H9 (cell line): Measurements from ENCODE around the gene NCLN. TPM values are rescaled to one million over a fixed set of nuclear protein-coding genes. Genes with fewer than 3 reads are reported as not detected.

Experiments used
- DNase-seq: peaks from one replicate; pipeline ENCODE4 v3.0.0-alpha.2; 2017
- H2AFZ ChIP-seq: one replicate; pipeline ENCODE4 v1.6.1; 2013; ENCODE audit warnings: mild to moderate bottlenecking, low read length, control low read depth, moderate library complexity
- H2AK5ac ChIP-seq: 2 replicates; pipeline ENCODE4 v1.6.1; 2013; ENCODE audit warnings: low read length, control low read depth, mixed read lengths; ENCODE audit not compliant: insufficient read length
- H2BK120ac ChIP-seq: one replicate; pipeline ENCODE4 v1.6.1; 2013; ENCODE audit warnings: low read depth, mild to moderate bottlenecking, low read length, control low read depth, inconsistent platforms; ENCODE audit not compliant: poor library complexity, severe bottlenecking
- H2BK12ac ChIP-seq: 2 replicates; pipeline ENCODE4 v1.6.1; 2013; ENCODE audit warnings: low read length, control low read depth, mixed read lengths, low read depth; ENCODE audit not compliant: insufficient read length
- H2BK15ac ChIP-seq: 2 replicates; pipeline ENCODE4 v1.6.1; 2013; ENCODE audit warnings: low read depth, low read length, control low read depth
- H2BK20ac ChIP-seq: one replicate; pipeline ENCODE4 v1.6.1; 2013; ENCODE audit warnings: low read depth, mild to moderate bottlenecking, low read length, control low read depth, inconsistent platforms; ENCODE audit not compliant: poor library complexity, severe bottlenecking
- H2BK5ac ChIP-seq: 2 replicates; pipeline ENCODE4 v1.6.1; 2013; ENCODE audit warnings: low read length, control low read depth, mixed read lengths; ENCODE audit not compliant: insufficient read length
- H3K14ac ChIP-seq: 2 replicates; pipeline ENCODE4 v1.6.1; 2013; ENCODE audit warnings: low read length, control low read depth; ENCODE audit not compliant: insufficient read depth
- H3K18ac ChIP-seq: 2 replicates; pipeline ENCODE4 v1.6.1; 2013; ENCODE audit warnings: low read depth, mild to moderate bottlenecking, mixed read lengths, low read length, control low read depth; ENCODE audit not compliant: insufficient read length
- H3K23ac ChIP-seq: 2 replicates; pipeline ENCODE4 v1.6.1; 2013; ENCODE audit warnings: low read length, control low read depth, mixed read lengths, low read depth; ENCODE audit not compliant: insufficient read length
- H3K23me2 ChIP-seq: 2 replicates; pipeline ENCODE4 v1.6.1; 2013; ENCODE audit warnings: low read depth, mild to moderate bottlenecking, mixed read lengths, low read length, control low read depth; ENCODE audit not compliant: insufficient read length, poor library complexity, severe bottlenecking
- H3K27ac ChIP-seq: 2 replicates; pipeline ENCODE4 v1.5.1; 2013; ENCODE audit warnings: low read length, control low read depth, mixed read lengths, low read depth; ENCODE audit not compliant: insufficient read length
- H3K27me3 ChIP-seq: 2 replicates; pipeline ENCODE4 v1.6.1; 2013; ENCODE audit warnings: low read length, control low read depth, inconsistent platforms; ENCODE audit not compliant: insufficient read depth
- H3K4ac ChIP-seq: 2 replicates; pipeline ENCODE4 v1.6.1; 2013; ENCODE audit warnings: low read depth, mild to moderate bottlenecking, control low read depth, inconsistent platforms, low read length, moderate library complexity
- H3K4me1 ChIP-seq: 2 replicates; pipeline ENCODE4 v1.6.1; 2013; ENCODE audit warnings: low read length, control low read depth, inconsistent platforms; ENCODE audit not compliant: insufficient read depth
- H3K4me2 ChIP-seq: 2 replicates; pipeline ENCODE4 v1.6.1; 2013; ENCODE audit warnings: low read length, control low read depth, mixed read lengths; ENCODE audit not compliant: insufficient read length, insufficient read depth
- H3K56ac ChIP-seq: 2 replicates; pipeline ENCODE4 v1.6.1; 2013; ENCODE audit warnings: low read depth, mild to moderate bottlenecking, mixed read lengths, low read length, control low read depth; ENCODE audit not compliant: insufficient read length
- H3K79me1 ChIP-seq: 2 replicates; pipeline ENCODE4 v1.6.1; 2013; ENCODE audit warnings: low read depth, mild to moderate bottlenecking, moderate library complexity, low read length, control low read depth, inconsistent platforms; ENCODE audit not compliant: insufficient read depth, poor library complexity, severe bottlenecking
- H3K79me2 ChIP-seq: 2 replicates; pipeline ENCODE4 v1.6.1; 2013; ENCODE audit warnings: low read length, control low read depth, inconsistent platforms; ENCODE audit not compliant: insufficient read depth
- H3K9ac ChIP-seq: 2 replicates; pipeline ENCODE4 v1.6.1; 2013; ENCODE audit warnings: low read length, control low read depth, mixed read lengths; ENCODE audit not compliant: insufficient read length; ENCODE audit errors: extremely low read depth
- H3K9me3 ChIP-seq: one replicate; pipeline ENCODE4 v1.6.1; 2013; ENCODE audit warnings: low read depth, low read length, inconsistent platforms; ENCODE audit not compliant: control insufficient read depth
- H3T11ph ChIP-seq: one replicate; pipeline ENCODE4 v1.6.1; 2013; ENCODE audit warnings: mild to moderate bottlenecking, low read length, control low read depth, inconsistent platforms
- H4K20me1 ChIP-seq: one replicate; pipeline ENCODE4 v1.6.1; 2013; ENCODE audit not compliant: control insufficient read depth, insufficient read length, insufficient read depth
- H4K5ac ChIP-seq: 2 replicates; pipeline ENCODE4 v1.6.1; 2013; ENCODE audit warnings: low read depth, mild to moderate bottlenecking, mixed read lengths, low read length, control low read depth; ENCODE audit not compliant: insufficient read length
- H4K8ac ChIP-seq: replicated peaks from 2 replicates; pipeline ENCODE4 v1.6.1; 2013; ENCODE audit warnings: low read length, control low read depth, mixed read lengths, low read depth; ENCODE audit not compliant: insufficient read length
- H4K91ac ChIP-seq: 2 replicates; pipeline ENCODE4 v1.6.1; 2013; ENCODE audit warnings: low read depth, mild to moderate bottlenecking, moderate library complexity, mixed read lengths, low read length, control low read depth; ENCODE audit not compliant: insufficient read length
- H3K27ac Mint-ChIP-seq, 3 experiments: 2 replicates in 2 of 3; 3 replicates in 1 of 3; pipeline ENCODE4 v1.8.0; 2020 to 2021; ENCODE audit warnings: mixed read lengths in 3 of 3, mild to moderate bottlenecking in 1 of 3, moderate library complexity in 1 of 3
- H3K27me3 Mint-ChIP-seq: 2 replicates; pipeline ENCODE4 v1.8.0; 2021; ENCODE audit warnings: low read depth, mild to moderate bottlenecking, moderate library complexity, mixed read lengths
- H3K36me3 Mint-ChIP-seq, 3 experiments: 2 replicates in 2 of 3; 3 replicates in 1 of 3; pipeline ENCODE4 v1.8.0; 2020 to 2021; ENCODE audit warnings: low read depth in 3 of 3, mixed read lengths in 3 of 3; ENCODE audit not compliant: insufficient read depth in 1 of 3
- H3K4me1 Mint-ChIP-seq, 2 experiments: 2 replicates each; pipeline ENCODE4 v1.8.0; 2020; ENCODE audit warnings: mixed read lengths in 2 of 2
- H3K4me3 Mint-ChIP-seq, 2 experiments: 2 replicates in 1 of 2; 3 replicates in 1 of 2; pipeline ENCODE4 v1.8.0; 2020 to 2021; ENCODE audit warnings: mild to moderate bottlenecking in 2 of 2, mixed read lengths in 2 of 2, moderate library complexity in 1 of 2
- H3K9me3 Mint-ChIP-seq, 2 experiments: 2 replicates in 1 of 2; 3 replicates in 1 of 2; pipeline ENCODE4 v1.8.0; 2020; ENCODE audit warnings: mild to moderate bottlenecking in 2 of 2, mixed read lengths in 2 of 2, moderate library complexity in 1 of 2
- CTCF ChIP-seq: fragments of 200-600 bp; sonication (generic); conservative IDR thresholded peaks from 3 replicates; pipeline ENCODE4 v1.8.0; 2021; ENCODE audit warnings: antibody characterized with exemption, mild to moderate bottlenecking
- total RNA-seq: library from RNA; stranded (reverse); gene quantifications from 2 replicates; pipeline ENCODE4 v1.2.1, GENCODE V29; 2021

Gene NCLN
- total RNA-seq, 1 experiment from 2014 or later: 94.8 TPM

GRCh38 chr19:3140667-3141038 lies 45.1 kb upstream of the NCLN start:
- Histone ChIP-seq H2BK20ac (no peak overlapping the region), H4K91ac (no peak overlapping the region), H3K4ac (no peak overlapping the region), H3T11ph (no peak overlapping the region), H2BK120ac (no peak overlapping the region), H3K18ac (no peak overlapping the region), H2BK15ac (no peak overlapping the region), H3K9ac (no peak overlapping the region), H3K79me1 (no peaks in the 10 kb centered on the region), H3K79me2 (no peaks in the 10 kb centered on the region), H2BK5ac (no peak overlapping the region), H3K14ac (no peak overlapping the region), H4K20me1 (no peaks in the 10 kb centered on the region), H3K56ac (no peak overlapping the region), H3K27ac (no peak overlapping the region), H4K5ac (no peak overlapping the region), H3K23me2 (no peaks in the 10 kb centered on the region), H3K23ac (no peak overlapping the region), H2AFZ (no peak overlapping the region), H2BK12ac (no peak overlapping the region), H4K8ac (no peak overlapping the region), H3K4me1 (no peaks in the 10 kb centered on the region), H3K27me3 (no peaks in the 10 kb centered on the region), H3K4me2 (no peak overlapping the region), H3K9me3 (no peaks in the 10 kb centered on the region), H2AK5ac (no peak overlapping the region)
- no peaks in the 10 kb centered on the region for H3K9me3 Mint-ChIP-seq
- TF ChIP-seq CTCF: no peak
- H3K4me3 Mint-ChIP-seq: no peak overlapping the region
- peaks cover 3% of the 10 kb centered on the region for H3K27me3 Mint-ChIP-seq
- H3K36me3 Mint-ChIP-seq: no peaks in the 10 kb centered on the region
- H3K27ac Mint-ChIP-seq: no peak overlapping the region
- no peaks in the 10 kb centered on the region for H3K4me1 Mint-ChIP-seq
- DNase-seq: no peak
